HG02938 (cell line): ENCODE results near the gene ATMIN.

Source experiments
- ATAC-seq: cut with Tn5 transposase; IDR thresholded peaks from one replicate; pipeline ENCODE4 v1.9.1; 2021; ENCODE audit warnings: mild to moderate bottlenecking, moderate library complexity; ENCODE audit not compliant: unreplicated experiment

The ATMIN gene, protein sequence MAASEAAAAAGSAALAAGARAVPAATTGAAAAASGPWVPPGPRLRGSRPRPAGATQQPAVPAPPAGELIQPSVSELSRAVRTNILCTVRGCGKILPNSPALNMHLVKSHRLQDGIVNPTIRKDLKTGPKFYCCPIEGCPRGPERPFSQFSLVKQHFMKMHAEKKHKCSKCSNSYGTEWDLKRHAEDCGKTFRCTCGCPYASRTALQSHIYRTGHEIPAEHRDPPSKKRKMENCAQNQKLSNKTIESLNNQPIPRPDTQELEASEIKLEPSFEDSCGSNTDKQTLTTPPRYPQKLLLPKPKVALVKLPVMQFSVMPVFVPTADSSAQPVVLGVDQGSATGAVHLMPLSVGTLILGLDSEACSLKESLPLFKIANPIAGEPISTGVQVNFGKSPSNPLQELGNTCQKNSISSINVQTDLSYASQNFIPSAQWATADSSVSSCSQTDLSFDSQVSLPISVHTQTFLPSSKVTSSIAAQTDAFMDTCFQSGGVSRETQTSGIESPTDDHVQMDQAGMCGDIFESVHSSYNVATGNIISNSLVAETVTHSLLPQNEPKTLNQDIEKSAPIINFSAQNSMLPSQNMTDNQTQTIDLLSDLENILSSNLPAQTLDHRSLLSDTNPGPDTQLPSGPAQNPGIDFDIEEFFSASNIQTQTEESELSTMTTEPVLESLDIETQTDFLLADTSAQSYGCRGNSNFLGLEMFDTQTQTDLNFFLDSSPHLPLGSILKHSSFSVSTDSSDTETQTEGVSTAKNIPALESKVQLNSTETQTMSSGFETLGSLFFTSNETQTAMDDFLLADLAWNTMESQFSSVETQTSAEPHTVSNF

DNA sequence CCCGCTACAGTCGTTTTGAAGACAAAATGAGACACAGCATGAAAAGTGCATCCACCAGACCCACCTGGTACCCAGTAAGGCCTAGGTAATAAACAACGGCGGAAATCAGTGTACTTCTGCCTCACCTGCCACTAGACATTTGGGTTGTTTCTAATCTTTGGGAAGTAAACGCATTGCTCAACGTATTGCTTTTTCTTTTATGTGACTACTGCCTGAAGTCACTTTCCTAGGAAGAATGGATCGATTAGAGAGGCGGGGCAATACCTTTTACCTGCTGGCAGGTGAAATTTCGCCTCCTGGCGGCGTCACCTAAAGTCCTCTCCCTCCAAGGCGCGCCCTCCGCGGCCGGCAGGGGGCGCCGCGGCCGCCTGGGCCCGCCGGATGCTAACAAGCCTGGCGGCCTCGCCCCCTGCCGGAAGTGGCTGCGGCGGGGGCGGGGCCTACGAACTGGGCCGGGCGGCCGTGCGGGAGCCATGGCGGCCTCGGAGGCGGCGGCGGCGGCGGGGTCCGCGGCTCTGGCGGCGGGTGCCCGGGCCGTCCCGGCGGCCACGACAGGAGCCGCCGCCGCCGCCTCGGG lies at the start of gene ATMIN:
TSS of gene ATMIN (plus strand) at position 445 of the 577 bp plus-strand sequence. CDS start at position 474, 29 bp downstream.
- ATAC-seq = peak; percentile 75

DNA sequence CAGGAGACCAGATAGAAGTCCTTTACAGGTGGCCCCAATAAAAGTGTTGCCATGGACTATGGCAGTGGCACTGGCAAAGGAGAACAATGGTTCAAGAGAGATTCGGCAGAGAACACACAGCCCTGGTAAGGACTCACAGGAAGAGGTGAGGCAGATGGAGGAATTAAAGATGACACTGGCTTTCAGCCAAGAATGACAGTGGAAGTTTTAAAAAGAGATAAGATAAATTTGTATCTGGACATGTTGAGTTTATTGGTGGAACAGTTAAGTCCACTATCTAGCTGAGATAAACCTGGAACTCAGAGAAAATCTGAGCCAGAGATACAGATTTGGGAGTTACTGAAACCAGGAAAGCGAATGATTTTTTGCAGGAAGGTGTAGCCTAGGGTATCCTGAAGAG lies 49.1 kb upstream of the ATMIN start:
- ATAC-seq = no peak

DNA sequence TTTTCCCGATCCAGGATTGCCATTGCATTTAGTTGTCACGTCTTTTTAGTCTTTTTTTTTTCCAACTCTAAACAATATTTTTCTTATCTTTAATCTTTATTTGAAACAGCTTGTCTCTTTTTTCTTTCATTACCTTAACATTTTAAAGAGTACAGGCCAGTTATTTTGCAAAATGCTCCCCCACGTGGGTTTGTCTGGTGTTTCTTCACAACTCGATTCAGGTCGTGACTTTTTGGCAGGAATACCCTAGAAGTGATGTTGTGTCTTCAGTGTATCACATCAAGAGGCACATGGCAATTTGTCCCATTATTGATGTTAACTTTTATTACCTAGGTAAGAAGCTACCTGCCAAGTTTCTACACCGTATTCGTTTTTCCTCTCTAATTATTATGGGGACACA lies 46.9 kb upstream of the ATMIN start:
- ATAC-seq = no peak

DNA sequence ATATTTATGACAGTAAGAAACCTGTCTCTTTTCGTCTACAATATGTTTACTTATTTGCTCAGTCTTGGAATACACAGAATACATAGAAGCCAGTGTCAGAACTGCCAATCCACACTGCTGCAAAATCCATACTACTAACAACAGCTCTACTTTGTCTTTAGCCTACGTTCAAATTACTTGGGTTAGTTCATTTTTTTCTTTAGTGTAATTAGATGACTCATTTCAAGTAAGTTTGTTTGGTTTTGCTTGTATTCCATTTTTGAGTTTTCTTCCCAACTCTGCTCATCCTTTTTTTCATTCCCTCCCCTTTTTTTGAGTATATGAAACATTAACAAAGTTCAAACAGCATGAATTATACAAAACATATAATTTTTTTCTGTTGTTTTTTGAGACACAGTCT lies 45.8 kb upstream of the ATMIN start:
- ATAC-seq = no peak

DNA sequence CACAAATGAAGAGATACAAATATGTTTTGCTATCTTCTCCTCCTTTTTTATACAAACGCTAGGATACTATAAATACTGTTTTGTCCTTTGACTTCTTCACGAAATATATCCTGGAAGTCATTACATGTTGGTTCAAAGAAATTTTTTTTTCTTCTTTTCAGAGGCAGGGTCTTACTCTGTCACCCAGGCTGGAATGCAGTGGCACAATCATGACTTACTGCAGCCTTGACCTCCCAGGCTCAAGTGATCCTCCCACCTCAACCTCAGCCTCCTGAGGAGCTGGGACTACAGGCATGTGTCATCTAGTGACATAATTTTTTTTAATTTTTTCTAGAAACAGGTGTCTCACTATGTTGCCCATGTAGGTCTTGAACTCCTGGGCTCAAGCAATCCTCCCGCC lies 45.1 kb upstream of the ATMIN start:
- ATAC-seq = no peak

- ATAC-seq = no peak
These were observed 44.7 kb upstream of the ATMIN start for GRCh38 chr16:80990978-80991377.

DNA sequence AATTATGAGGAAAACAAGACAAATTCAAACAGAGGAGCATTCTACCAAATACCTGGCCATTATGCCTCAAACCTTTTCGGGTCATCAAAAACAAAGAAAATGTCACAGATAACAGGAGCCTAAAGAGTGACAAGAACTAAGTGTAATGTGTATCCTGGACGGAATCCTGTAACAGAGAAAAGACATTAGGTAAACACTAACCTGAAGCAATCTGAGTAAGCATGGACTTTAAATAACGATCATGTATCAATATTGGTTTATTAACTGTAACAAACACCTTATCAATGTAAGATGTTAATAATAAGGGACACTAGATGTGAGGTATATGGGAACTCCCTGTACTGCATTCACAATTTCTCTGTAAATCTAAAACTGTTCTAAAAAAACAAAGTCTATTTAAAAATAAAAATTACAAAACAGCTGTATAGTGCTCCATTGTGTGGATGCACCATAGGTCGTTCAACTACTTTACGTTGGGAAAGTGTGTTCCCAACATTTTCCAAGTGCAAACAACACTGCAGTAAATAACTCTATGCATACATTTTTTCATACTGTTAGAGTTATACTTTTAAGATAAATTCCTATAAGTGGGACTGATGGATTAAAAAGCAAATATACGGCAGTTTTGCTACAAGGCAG lies 43.7 kb upstream of the ATMIN start:
- ATAC-seq = no peak

GRCh38 chr16:80992676-80993293 lies 42.9 kb upstream of the ATMIN start:
- ATAC-seq = no peak

DNA sequence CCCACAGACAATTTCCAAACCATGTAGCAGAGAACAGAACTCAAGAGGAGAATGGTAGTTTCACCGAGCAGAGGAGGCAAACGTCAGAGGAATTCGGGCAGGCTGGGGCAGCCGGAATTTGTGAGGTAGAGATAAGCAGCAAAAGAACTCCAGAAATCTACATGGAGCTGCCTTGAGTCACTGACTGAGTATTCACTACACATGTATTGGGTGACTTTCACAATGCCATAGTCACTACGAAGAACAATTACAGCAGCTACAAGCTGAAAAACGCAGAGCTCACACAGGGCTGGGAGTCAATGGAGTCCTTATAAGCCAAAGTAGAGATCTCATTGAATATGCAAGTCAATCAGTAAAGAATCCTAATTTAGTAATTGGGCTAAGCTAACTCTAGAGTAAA lies 42.3 kb upstream of the ATMIN start:
- ATAC-seq = no peak

DNA sequence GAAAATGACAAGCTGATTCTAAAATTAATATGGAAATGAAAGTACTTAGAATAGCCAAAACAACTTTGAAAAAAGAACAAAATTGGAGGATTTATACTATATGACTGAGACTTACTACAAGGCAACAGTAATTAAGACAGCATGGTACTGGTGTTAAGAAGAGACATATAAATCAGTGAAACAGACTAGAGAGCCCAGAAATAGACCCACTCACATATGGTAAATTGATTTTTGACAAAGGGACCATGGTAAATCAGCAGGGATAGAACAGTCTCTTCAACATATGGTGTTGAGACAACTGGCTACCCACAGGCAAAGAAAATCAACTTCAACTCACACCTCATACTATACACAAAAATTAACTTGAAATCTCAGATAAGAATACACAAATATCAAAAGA lies 41.8 kb upstream of the ATMIN start:
- no peak for ATAC-seq

DNA sequence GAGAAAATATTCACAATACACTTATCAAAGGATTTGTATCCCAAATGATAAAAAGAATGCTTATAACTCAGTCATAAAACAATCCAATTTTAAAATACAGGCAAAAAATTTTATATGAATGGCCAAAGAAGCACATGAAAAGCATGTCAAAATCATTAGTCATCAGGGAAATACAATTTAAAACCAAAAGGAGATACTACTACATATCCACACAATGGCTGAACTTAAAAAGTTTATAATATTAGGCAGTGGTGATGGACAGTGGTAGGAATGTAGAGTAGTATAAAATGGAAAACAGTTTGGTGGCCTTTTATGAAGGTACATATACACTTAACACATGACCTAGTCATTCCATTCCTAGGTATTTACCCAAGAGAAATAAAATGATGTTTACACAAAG lies 41.2 kb upstream of the ATMIN start:
- ATAC-seq = no peak

DNA sequence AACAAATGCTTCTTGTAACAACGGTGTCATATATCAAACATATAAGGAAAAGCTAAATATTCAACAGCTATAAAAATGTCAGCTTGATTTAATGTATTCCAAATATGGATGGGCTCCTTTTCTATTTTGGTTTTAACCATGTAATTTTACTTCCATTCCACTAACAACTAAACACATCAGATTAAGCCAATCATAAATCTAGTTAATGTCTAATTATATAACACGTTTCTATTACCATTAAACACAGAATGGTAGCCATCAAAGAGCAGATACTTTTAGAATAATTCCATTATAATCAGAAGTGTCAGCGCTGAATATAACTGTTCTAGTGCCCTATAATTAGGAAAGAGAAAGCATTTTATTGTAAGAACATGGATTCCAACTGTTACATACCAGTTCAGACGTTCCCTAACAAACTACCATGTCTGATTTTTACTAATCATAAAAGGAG lies 38.9 kb upstream of the ATMIN start:
- peak; percentile 21 for ATAC-seq

GRCh38 chr16:80997139-80997798 lies 38.4 kb upstream of the ATMIN start:
- peak; percentile 72 for ATAC-seq

GRCh38 chr16:80997964-80998620 lies 37.5 kb upstream of the ATMIN start:
- ATAC-seq = no peak

GRCh38 chr16:81000873-81001272 lies 34.8 kb upstream of the ATMIN start:
- ATAC-seq = no peak

DNA sequence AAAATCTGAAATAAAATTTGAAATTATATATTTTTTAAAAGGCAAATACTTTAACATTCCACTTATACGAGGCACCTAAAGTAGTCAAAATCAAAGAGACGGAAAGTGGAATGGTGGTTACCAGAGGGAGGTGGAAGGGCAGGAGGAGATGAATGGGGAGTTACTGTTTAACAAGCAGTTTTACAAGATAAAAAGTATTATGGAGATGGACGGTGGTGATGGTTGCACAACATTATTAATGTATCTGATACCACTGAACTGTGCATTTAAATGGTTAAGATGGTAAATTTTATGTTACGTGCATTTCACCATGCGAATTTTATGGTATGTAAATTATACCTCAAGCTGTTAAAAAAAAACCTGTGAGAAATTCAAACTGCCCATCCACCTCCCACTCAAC lies 34.3 kb upstream of the ATMIN start:
- ATAC-seq = no peak

DNA sequence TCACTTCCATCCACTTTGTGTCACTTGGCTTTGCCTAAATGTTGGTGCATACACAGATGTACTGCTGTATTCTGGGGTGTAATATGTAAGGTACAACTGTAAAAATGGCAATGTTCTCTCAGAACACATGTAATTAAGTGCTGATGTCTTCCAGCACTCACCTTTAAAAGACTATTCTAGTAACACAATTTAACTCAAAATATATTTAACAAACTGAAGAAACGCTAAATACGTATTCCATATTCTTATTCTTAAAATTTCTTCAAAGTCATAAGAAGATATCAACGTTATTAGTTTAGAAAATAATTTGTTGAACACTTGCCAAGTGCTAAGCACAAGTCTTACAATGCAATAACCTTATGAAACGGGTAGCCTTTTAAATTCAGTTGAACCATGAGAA lies 32.6 kb upstream of the ATMIN start:
- ATAC-seq = no peak

GRCh38 chr16:81003610-81004460 lies 31.8 kb upstream of the ATMIN start:
- ATAC-seq = no peak
